Measurements from ENCODE around the gene MEF2A.
"Not testable (repeated sequence)": the region's sequence is repeated elsewhere in the genome, so short reads cannot be mapped to it uniquely, and the experiment has no call there.

Gene MEF2A

GRCh38 chr15:99565299-99566156, at the start of gene MEF2A:
Gene MEF2A, plus strand, starts transcription at chr15:99565984. Its CDS starts 67,136 bp downstream, at chr15:99633120.
- DNase-seq = peak; percentile 91

- no peak for DNase-seq
Measured at GRCh38 chr15:99518191-99518590, 47.6 kb upstream of the MEF2A start.

- DNase-seq = not testable (repeated sequence)
Measured at GRCh38 chr15:99519366-99519765, 46.4 kb upstream of the MEF2A start.

GRCh38 chr15:99522288-99522687, 43.5 kb upstream of the MEF2A start:
- no peak for DNase-seq

GRCh38 chr15:99526176-99526575, 39.6 kb upstream of the MEF2A start:
- DNase-seq = no peak

- DNase-seq = no peak
Measured at GRCh38 chr15:99526671-99527070, 39.1 kb upstream of the MEF2A start.

- no peak for DNase-seq
Measured at GRCh38 chr15:99536422-99537040, 29.3 kb upstream of the MEF2A start.

GRCh38 chr15:99537344-99537743, 28.4 kb upstream of the MEF2A start:
- DNase-seq = no peak

GRCh38 chr15:99538261-99538660, 27.5 kb upstream of the MEF2A start:
- no peak for DNase-seq

GRCh38 chr15:99542828-99543227, 23.0 kb upstream of the MEF2A start:
- DNase-seq = no peak

- no peak for DNase-seq
Measured at GRCh38 chr15:99545605-99546004, 20.2 kb upstream of the MEF2A start.

- no peak for DNase-seq
Measured at GRCh38 chr15:99546441-99547100, 19.2 kb upstream of the MEF2A start.

- no peak for DNase-seq
Measured at GRCh38 chr15:99547517-99547916, 18.3 kb upstream of the MEF2A start.

GRCh38 chr15:99550077-99550476, 15.7 kb upstream of the MEF2A start:
- DNase-seq = no peak

GRCh38 chr15:99552111-99552510, 13.7 kb upstream of the MEF2A start:
- no peak for DNase-seq

GRCh38 chr15:99554880-99555488, 10.8 kb upstream of the MEF2A start:
- DNase-seq = no peak

- peak; percentile 30 for DNase-seq
Measured at GRCh38 chr15:99556011-99556410, 9.8 kb upstream of the MEF2A start.

GRCh38 chr15:99556578-99556977, 9.2 kb upstream of the MEF2A start:
- no peak for DNase-seq

- DNase-seq = no peak
Measured at GRCh38 chr15:99558084-99558483, 7.7 kb upstream of the MEF2A start.

- DNase-seq = no peak
Measured at GRCh38 chr15:99558571-99558970, 7.2 kb upstream of the MEF2A start.

GRCh38 chr15:99561476-99562230, 4.1 kb upstream of the MEF2A start:
- DNase-seq = no peak

- DNase-seq = no peak
Measured at GRCh38 chr15:99562238-99562637, 3.5 kb upstream of the MEF2A start.
